OCI-LY7 (cell line): ENCODE data around the gene FPR1.

Experiments used
- CTCF ChIP-seq: fragments of 200-600 bp; sonication (generic); conservative IDR thresholded peaks from 2 replicates; pipeline ENCODE4 v1.5.1; 2014; ENCODE audit warnings: mild to moderate bottlenecking, antibody characterized with exemption, low read length, moderate library complexity, mixed read lengths
- EZH2phosphoT487 ChIP-seq: fragments of 200-600 bp; sonication (generic); IDR thresholded peaks from 2 replicates; pipeline ENCODE4 v1.6.1; 2018; ENCODE audit warnings: low read depth, borderline replicate concordance, mild to moderate bottlenecking, mixed run types, antibody characterized with exemption, low read length, moderate library complexity, mixed read lengths

- no peak for TF ChIP-seq CTCF
- no peak for TF ChIP-seq EZH2phosphoT487
Measured at GRCh38 chr19:51784109-51784785, 32.6 kb upstream of the FPR1 start.
